Mesenchymal stem cell (in vitro differentiated cells and primary cell): ENCODE measurements around the gene ZFR. TPM values are rescaled to one million over a fixed set of nuclear protein-coding genes. Genes with fewer than 3 reads are reported as not detected.

Experiments
- DNase-seq: peaks from one replicate; pipeline ENCODE4 v3.0.0-alpha.2; 2013
- H2AFZ ChIP-seq: one replicate; pipeline ENCODE4 v1.6.1; 2013; ENCODE audit warnings: low read depth, mild to moderate bottlenecking, control low read depth, inconsistent platforms, low read length, moderate library complexity
- H2AK5ac ChIP-seq: 2 replicates; pipeline ENCODE4 v1.6.1; 2013; ENCODE audit warnings: low read length, moderate library complexity, mild to moderate bottlenecking, inconsistent platforms; ENCODE audit not compliant: severe bottlenecking
- H2BK120ac ChIP-seq: one replicate; pipeline ENCODE4 v1.6.1; 2013; ENCODE audit warnings: low read depth, mild to moderate bottlenecking, inconsistent platforms, low read length, moderate library complexity
- H2BK12ac ChIP-seq, 2 experiments: one replicate each; pipeline ENCODE4 v1.6.1; 2013; ENCODE audit warnings: inconsistent platforms in 2 of 2, low read length in 2 of 2, mild to moderate bottlenecking in 2 of 2, moderate library complexity in 2 of 2, control low read depth in 1 of 2
- H2BK15ac ChIP-seq: one replicate; pipeline ENCODE4 v1.6.1; 2013; ENCODE audit warnings: mild to moderate bottlenecking, low read depth, inconsistent platforms; ENCODE audit not compliant: poor library complexity, severe bottlenecking
- H2BK5ac ChIP-seq: 2 replicates; pipeline ENCODE4 v1.6.1; 2013; ENCODE audit warnings: low read depth, mild to moderate bottlenecking, low read length, control low read depth, inconsistent platforms; ENCODE audit not compliant: poor library complexity, severe bottlenecking
- H3K14ac ChIP-seq, 2 experiments: one replicate each; pipeline ENCODE4 v1.6.1; 2013; ENCODE audit warnings: inconsistent platforms in 2 of 2, low read length in 2 of 2, control low read depth in 1 of 2, mild to moderate bottlenecking in 1 of 2, moderate library complexity in 1 of 2
- H3K18ac ChIP-seq, 2 experiments: one replicate each; pipeline ENCODE4 v1.6.1; 2013; ENCODE audit warnings: inconsistent platforms in 2 of 2, low read length in 2 of 2, control low read depth in 1 of 2, low read depth in 1 of 2, mild to moderate bottlenecking in 1 of 2
- H3K23ac ChIP-seq, 2 experiments: one replicate each; pipeline ENCODE4 v1.6.1; 2013; ENCODE audit warnings: inconsistent platforms in 2 of 2, low read length in 2 of 2, mild to moderate bottlenecking in 2 of 2, moderate library complexity in 2 of 2, control low read depth in 1 of 2
- H3K27ac ChIP-seq: 2 replicates; pipeline ENCODE4 v1.5.1; 2013; ENCODE audit warnings: mild to moderate bottlenecking, moderate library complexity, low read length, control low read depth, inconsistent platforms; ENCODE audit not compliant: poor library complexity, severe bottlenecking
- H3K27me3 ChIP-seq, 2 experiments: 2 replicates each; pipeline versions ENCODE4 v1.6.1 to v1.7.0; 2013; ENCODE audit warnings: low read length in 2 of 2, mild to moderate bottlenecking in 2 of 2, moderate library complexity in 2 of 2, control low read depth in 1 of 2, inconsistent platforms in 1 of 2; ENCODE audit not compliant: control insufficient read depth in 1 of 2, insufficient read depth in 1 of 2
- H3K36me3 ChIP-seq, 2 experiments: 2 replicates each; pipeline versions ENCODE4 v1.6.1 to v1.7.0; 2013; ENCODE audit warnings: low read length in 2 of 2, control low read depth in 1 of 2, inconsistent platforms in 1 of 2, low read depth in 1 of 2, mild to moderate bottlenecking in 1 of 2; ENCODE audit not compliant: insufficient read depth in 2 of 2, control insufficient read depth in 1 of 2
- H3K4ac ChIP-seq, 2 experiments: one replicate each; pipeline ENCODE4 v1.6.1; 2013; ENCODE audit warnings: inconsistent platforms in 2 of 2, low read length in 2 of 2, mild to moderate bottlenecking in 2 of 2, moderate library complexity in 2 of 2, control low read depth in 1 of 2, low read depth in 1 of 2
- H3K4me1 ChIP-seq: 2 replicates; pipeline ENCODE4 v1.6.1; 2013; ENCODE audit warnings: low read depth, low read length, control low read depth; ENCODE audit not compliant: control insufficient read depth, insufficient read depth
- H3K4me2 ChIP-seq: 2 replicates; pipeline ENCODE4 v1.6.1; 2013; ENCODE audit warnings: low read length, mild to moderate bottlenecking, inconsistent platforms; ENCODE audit not compliant: poor library complexity, severe bottlenecking
- H3K4me3 ChIP-seq, 2 experiments: 2 replicates each; pipeline versions ENCODE4 v1.5.1 to v1.7.0; 2013; ENCODE audit warnings: low read length in 2 of 2, mild to moderate bottlenecking in 2 of 2, control low read depth in 1 of 2, low read depth in 1 of 2; ENCODE audit not compliant: insufficient read depth in 1 of 2
- H3K79me1 ChIP-seq: replicated peaks from 2 replicates; pipeline ENCODE4 v1.6.1; 2013; ENCODE audit warnings: mild to moderate bottlenecking, control low read depth, low read length, inconsistent platforms; ENCODE audit not compliant: poor library complexity, severe bottlenecking
- H3K9ac ChIP-seq: 2 replicates; pipeline ENCODE4 v1.7.0; 2013; ENCODE audit warnings: mild to moderate bottlenecking, low read length, moderate library complexity
- H3K9me3 ChIP-seq: 2 replicates; pipeline ENCODE4 v1.7.0; 2013; ENCODE audit warnings: mild to moderate bottlenecking, low read length; ENCODE audit not compliant: control insufficient read depth
- H4K8ac ChIP-seq: one replicate; pipeline ENCODE4 v1.6.1; 2013; ENCODE audit warnings: inconsistent platforms, mild to moderate bottlenecking, low read length, moderate library complexity
- H4K91ac ChIP-seq: one replicate; pipeline ENCODE4 v1.6.1; 2013; ENCODE audit warnings: mild to moderate bottlenecking, low read length, inconsistent platforms
- WGBS: methylation state at CpG from one replicate; pipeline ENCODE4 v1.1.7; 2013; ENCODE audit warnings: mixed read lengths; 5-methylcytosine and 5-hydroxymethylcytosine counted together
- polyA plus RNA-seq, 2 experiments: library from polyadenylated mRNA; stranded (reverse); fragments of 200-250 nt; gene quantifications; one replicate each; pipeline ENCODE4 v1.2.3, GENCODE V29; 2013

Gene ZFR
- polyA plus RNA-seq (2013, experiment 1 of 2) = 46.5 TPM
- polyA plus RNA-seq (2013, experiment 2 of 2) = 47.9 TPM

DNA sequence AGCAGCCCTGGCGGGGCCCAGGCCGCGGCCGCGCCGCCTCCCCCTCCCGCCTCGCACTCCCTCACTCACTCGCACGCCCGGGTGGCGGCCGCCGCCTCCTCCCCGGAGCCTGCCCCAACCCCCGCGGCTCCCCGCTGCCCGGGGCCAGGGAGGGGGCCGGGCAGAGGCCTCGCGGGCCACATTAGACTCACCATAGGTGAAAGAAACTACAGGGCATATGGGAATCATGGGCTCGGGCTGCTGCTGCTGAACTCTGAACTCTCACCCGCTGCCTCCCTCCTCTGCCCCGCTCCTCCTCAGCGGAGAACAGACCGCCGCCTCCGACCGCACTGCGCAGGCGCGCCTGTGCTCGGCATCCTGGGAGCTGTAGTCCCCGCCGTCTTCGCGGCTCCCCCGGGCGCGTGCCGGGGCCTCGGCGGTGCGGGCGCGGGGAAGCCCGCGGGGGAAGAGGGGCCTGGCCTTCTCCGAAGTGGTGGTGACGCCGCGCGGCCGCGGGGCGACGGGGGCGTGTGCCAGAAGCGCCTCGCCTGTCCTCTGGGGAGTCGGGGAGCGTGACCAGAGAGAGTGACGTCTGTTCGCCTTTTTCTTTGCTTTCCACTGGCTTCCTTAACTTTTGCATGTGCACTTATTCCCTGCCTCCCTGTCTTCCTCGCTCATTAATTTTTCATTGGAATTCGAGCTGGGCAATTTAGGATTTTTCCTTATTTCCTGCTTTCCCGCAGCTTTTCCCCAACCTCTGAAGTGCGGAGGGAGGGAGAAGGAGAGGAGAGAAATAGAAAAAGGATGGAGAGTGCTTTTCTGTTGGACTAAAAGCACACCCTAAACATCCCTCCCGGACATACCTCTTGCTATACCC lies at the start of gene ZFR:
ZFR (minus strand) TSS at position 310 of the 856 bp plus-strand sequence; CDS start at position 228, 82 bp downstream.
- H2AFZ ChIP-seq = peak within 1 kb of the TSS; percentile 90
- H3K27me3 ChIP-seq = no peaks in the 10 kb centered on the region
- H3K4me2 ChIP-seq = peak within 1 kb of the TSS; percentile 96
- peak within 1 kb of the TSS; percentile 95 for H2BK120ac ChIP-seq
- H3K18ac ChIP-seq = peak within 1 kb of the TSS; percentile 90 to 99
- peak within 1 kb of the TSS; percentile 99 for H4K8ac ChIP-seq
- H3K4me3 ChIP-seq = peak within 1 kb of the TSS; percentile 96
- H3K9ac ChIP-seq = peak within 1 kb of the TSS; percentile 96
- H3K4me1 ChIP-seq = peaks cover 5% of the 10 kb centered on the region
- peak within 1 kb of the TSS; percentile 83 for H2BK5ac ChIP-seq
- peaks cover 4% of the 10 kb centered on the region for H3K79me1 ChIP-seq
- peak within 1 kb of the TSS; percentile 80 for H4K91ac ChIP-seq
- H3K27ac ChIP-seq = peak within 1 kb of the TSS; percentile 78
- peak within 1 kb of the TSS; percentile 31 to 83 for H2BK12ac ChIP-seq
- DNase-seq = peak; percentile 91
- H3K36me3 ChIP-seq = peaks cover 4 to 9% of the 10 kb centered on the region in 2 experiments
- H3K4ac ChIP-seq = peak within 1 kb of the TSS; percentile 92 to 97
- peak within 1 kb of the TSS; percentile 89 for H2BK15ac ChIP-seq
- no peak within 1 kb of the TSS for H2AK5ac ChIP-seq
- peak within 1 kb of the TSS; percentile 62 to 97 for H3K14ac ChIP-seq
- H3K9me3 ChIP-seq = no peaks in the 10 kb centered on the region
- H3K23ac ChIP-seq = peak within 1 kb of the TSS; percentile 46 to 83
- 0% methylated on average over 43 of the region's 70 CpGs for WGBS

DNA sequence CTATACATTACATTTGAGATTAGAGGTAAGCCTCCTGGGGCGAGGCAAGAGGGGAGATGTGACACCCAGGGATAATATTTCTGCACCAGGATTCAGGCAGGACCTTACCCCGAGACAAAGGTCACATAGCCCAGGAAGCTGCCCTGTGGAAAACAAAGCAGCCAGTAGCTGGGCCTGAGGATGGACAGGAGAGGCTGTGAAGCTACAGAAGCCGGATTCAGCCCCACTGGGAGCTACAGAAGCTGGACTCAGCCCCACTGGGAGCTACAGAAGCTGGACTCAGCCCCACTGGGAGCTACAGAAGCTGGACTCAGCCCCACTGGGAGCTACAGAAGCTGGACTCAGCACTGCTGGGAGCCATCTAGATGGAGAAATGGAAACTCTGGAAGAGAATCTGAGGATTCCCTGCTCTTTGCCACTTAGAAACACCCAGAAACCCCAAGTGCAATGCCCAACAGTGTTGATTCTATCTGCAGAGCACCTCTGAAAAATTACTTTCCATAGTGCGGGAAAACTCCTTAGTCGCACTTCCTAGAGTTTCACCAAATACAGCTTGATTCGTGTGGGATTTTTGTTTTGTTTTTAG lies 46.5 kb upstream of the ZFR start:
- H3K23ac ChIP-seq = no peak overlapping the region
- H2BK120ac ChIP-seq = no peak overlapping the region
- no peak overlapping the region for H4K91ac ChIP-seq
- no peak overlapping the region for H2BK15ac ChIP-seq
- H3K4me2 ChIP-seq = no peak overlapping the region
- no peak overlapping the region for H2AFZ ChIP-seq
- no peak overlapping the region for H3K4me3 ChIP-seq
- H2BK12ac ChIP-seq = no peak overlapping the region
- no peak for DNase-seq
- 74% methylated on average over 3 of the region's 6 CpGs for WGBS
- H3K18ac ChIP-seq = no peak overlapping the region
- H3K4me1 ChIP-seq = no peaks in the 10 kb centered on the region
- H3K9ac ChIP-seq = no peak overlapping the region
- H3K9me3 ChIP-seq = no peaks in the 10 kb centered on the region
- H3K79me1 ChIP-seq = no peaks in the 10 kb centered on the region
- no peak overlapping the region for H2AK5ac ChIP-seq
- H4K8ac ChIP-seq = no peak overlapping the region
- no peak overlapping the region for H3K4ac ChIP-seq
- H3K27ac ChIP-seq = no peak overlapping the region
- H3K36me3 ChIP-seq = no peaks in the 10 kb centered on the region
- peaks cover 0 to 6% of the 10 kb centered on the region in 2 experiments for H3K27me3 ChIP-seq
- H3K14ac ChIP-seq = no peak overlapping the region
- H2BK5ac ChIP-seq = no peak overlapping the region

DNA sequence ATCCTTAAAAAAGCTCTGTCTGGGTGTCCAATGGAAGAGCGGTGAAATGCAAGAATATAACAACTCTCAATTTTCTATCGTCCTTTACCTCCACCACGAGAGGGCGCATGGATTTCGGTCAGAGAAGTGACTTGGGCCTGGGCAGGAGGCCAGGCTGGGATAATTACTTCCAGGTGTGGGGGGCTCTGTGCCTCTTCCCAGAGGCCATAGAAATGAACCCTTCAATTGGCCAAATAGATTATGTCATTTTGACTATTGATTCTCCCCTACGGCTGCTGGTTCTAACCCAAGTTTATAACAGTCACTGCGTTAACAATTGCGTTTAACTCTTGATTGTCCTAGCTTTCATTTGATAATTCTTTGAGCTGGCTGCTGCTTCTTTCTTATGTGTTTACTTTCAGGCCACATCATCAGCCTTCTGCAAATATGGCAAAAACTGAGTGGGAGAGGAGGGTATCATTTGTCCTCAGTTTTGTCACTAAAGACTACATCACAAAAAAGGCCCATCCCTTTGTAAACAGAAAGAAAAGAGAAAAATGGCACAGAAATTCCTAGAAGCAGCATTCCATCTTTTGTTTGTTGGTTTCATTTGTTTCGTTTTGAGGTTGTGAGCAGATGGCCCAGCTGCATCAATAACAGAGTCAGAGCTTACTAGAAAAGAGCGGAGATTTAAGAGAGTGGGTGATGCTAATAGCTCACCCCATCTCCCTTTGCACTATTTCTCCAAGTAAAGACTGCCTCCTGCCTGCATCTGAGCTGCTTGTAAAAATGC lies 45.4 kb upstream of the ZFR start:
- Histone ChIP-seq H2AK5ac (no peak overlapping the region), H3K9me3 (no peaks in the 10 kb centered on the region), H3K18ac (no peak overlapping the region), H3K14ac (no peak overlapping the region), H2AFZ (no peak overlapping the region), H3K27me3 (peaks cover 0 to 6% of the 10 kb centered on the region in 2 experiments), H3K36me3 (no peaks in the 10 kb centered on the region), H3K4me3 (peak overlapping the region in 1 of 2 experiments; percentile 29), H4K8ac (no peak overlapping the region), H2BK5ac (no peak overlapping the region), H4K91ac (no peak overlapping the region), H3K4me2 (no peak overlapping the region), H3K27ac (no peak overlapping the region), H3K23ac (no peak overlapping the region), H2BK15ac (no peak overlapping the region), H3K4me1 (no peaks in the 10 kb centered on the region), H2BK12ac (no peak overlapping the region), H3K4ac (no peak overlapping the region), H2BK120ac (no peak overlapping the region), H3K79me1 (no peaks in the 10 kb centered on the region), H3K9ac (peak overlapping the region; percentile 61)
- WGBS = 37% methylated on average over 8 of the region's 10 CpGs
- peak; percentile 70 for DNase-seq
